Measurements from ENCODE around the gene MEFV.

The MEFV gene

DNA sequence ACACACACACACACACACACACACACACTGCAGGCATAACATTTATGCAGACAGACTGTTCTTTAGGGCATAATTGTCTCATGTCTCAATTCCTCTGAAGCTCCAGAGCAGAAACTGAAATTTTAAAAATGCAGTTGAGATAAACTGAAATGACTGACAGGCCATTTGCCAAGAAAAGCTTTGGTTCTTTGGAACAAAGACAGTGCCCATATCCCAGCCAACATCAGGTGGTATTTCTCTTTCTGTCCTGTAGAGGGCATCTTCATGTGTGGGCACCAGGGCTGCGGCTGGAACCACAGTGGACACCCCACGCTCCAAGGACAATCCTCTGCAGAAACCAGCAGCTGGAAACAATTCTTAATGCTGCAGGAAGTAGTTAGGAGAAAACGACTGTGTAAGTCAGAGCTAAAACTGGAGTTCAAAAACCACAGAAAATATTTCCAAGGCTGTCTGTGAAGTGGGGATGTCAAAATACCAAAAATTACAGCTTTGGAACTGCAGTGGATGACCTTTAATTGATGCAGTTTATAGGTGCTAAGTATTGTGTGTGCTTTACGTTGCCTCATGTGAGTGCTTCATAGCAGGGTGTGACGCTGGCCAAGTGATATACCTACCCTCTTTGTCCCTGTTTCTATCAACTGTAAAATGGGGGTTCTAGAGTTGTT, 10.6 kb upstream of the MEFV start:
- peak; percentile 5 for DNase-seq

DNA sequence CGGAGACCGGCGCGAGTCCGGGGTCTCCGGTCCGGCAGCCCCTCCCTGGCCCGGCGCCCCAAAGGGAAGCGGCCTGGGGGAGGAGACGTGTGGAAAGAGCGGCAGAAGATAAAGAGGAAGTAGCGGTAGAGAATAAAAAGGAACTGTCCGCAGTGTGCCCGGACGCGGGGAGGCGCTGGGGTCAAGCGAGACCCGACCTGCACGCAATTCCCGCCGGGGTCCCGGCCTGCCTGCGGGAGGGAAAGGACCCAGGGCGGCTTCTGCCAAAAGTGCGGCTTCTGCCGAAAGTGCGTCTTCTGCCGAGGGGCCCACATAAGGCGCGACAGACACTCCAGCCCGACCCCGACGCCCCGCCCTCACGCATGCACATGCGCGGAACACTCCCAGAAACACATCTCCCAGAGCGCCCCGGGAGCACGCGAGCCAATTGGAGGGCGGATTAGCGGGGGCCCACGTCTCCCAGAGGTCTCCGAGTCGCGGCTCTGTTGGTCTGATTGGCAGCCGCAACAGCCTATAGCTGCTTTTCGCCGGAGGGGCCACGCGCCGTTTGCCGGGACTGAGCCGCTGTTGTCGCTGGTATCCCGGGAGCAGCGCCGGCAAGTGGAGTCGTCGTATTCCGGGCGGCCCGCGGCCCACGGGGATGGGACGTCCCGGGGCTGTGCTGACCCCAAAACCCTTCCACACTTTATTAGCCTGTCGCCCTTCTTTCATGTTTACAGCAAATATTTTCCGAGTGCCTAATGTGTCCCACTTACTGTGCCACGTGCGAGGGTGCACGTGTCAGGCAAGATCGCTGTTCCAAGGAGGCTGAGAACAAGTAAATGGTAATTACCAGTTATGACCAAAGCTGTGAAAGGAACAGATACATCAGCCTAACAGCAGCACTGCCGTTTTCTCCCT, 8.0 kb upstream of the MEFV start:
- DNase-seq, result peak; percentile 98

DNA sequence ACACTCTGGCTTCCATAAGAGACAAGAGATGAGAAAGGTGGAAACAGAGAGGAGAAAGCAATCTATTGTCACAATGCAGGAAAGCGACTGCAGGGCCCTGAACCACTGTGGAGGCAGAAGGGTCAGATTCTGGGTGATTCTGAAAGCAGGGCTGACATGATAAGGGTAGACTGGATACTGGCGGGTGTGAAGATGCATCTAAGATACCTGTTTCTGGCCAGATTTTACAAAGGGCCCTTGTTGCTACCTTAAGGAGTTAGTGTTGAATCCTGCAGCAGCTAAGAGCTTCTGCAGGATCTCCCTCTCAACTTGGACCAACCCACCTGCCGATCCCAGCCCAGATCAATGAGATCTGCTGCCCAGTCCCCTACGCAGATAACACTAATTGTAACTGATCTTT, 6.1 kb upstream of the MEFV start:
- no peak for DNase-seq

DNA sequence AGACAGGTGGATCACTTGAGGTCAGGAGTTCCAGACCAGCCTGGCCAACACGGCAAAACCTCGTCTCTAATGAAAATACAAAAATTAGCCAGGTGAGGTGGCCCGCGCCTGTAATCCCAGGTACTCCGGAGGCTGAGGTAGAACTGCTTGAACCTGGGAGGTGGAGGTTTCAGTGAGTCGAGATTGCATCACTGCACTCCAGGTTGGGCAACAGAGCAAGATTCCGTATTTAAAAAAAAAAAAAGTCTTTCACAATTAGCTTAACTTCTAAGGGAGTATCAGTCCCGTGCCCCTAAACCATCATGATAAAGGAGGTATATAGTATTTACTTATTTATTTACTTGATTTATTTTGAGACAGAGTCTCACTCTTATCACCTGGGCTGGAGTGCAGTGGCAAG, 3.4 kb upstream of the MEFV start:
- DNase-seq, result no peak

DNA sequence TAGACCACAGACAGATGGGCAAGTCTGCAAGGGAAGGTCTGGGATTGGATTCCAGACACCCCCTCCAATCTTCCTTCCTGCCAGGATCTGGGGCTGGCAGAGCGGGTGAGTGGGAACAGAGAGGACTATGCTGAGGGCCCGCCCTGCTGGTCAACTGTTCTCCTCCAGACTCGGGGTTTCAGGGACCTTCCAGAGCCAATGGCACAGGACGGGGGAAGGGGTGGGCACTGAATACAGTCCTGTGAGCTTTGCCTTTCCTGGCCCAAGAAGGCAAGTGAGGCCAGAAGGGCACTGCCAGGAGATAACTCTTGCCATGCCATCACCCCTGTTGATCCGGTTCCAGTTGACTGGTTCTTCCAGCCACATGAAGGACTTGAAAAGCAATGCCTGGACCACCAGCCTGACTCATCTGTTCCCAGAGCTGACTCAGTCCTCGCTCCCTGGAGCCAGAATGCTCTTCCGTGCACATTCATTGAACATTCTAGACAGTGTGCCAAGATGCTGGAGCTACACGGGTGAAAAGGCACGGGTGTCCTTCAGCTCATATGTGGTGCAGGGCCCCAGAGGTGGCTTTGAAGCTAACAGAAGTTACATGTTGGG, 533 bp upstream of the MEFV start:
- DNase-seq, result no peak

DNA sequence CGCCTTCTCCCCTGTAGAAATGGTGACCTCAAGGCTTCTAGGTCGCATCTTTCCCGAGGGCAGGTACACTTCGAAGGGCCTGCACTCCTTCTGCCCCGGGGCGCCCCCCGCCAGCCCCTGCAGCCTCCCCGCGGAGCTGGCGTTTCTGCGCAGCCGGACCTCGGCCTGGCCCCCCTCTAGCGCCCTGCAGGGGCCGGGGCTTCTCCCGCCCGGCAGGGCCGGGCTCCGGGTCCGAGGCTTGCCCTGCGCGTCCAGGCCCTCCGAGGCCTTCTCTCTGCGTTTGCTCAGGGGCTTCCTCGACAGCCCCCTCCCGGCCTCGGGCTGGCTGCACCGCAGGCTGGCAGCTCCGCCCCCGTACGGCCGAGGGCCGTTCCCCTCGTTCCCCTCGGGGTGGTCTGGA, 2.1 kb downstream of the MEFV start:
- no peak for DNase-seq

DNA sequence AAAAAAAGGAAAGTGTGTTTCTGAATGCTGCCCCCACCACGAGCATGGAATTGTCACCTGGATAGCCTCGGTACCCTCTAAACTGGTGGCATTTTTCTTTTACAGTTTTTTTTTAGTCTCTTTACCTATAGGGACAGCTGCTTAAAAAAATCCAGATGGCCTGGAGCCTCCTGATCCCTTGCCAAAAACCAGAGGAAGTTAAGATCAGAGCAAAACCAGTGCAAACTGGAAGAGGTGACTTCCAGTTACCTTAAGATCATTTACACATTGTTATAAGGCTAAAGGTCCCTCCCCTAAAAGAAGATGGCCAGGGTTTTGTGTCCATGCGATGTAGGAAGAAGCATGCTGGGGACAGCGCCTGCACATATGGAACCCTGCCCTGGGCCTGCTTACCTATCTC, 3.5 kb downstream of the MEFV start:
- DNase-seq, result no peak

DNA sequence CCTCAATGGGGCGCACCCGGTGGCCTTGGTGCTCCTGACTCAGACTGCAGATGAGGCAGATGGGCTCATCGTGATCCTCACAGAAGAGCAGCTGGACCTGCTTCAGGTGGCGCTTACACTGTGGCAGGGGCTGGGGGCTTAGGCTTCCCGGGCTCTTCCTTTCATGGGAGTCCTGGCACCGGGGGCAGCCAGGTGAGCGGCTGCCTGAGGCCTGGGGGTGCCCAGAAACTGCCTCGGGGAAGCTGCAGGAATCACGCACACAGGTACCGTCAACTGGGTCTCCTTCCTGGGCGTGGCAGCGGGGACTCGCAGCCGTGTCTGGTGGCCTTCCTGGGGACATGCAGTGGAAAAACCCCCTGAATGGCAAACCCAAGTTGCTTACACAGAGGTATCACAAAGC, 7.0 kb downstream of the MEFV start:
- DNase-seq, result no peak

DNA sequence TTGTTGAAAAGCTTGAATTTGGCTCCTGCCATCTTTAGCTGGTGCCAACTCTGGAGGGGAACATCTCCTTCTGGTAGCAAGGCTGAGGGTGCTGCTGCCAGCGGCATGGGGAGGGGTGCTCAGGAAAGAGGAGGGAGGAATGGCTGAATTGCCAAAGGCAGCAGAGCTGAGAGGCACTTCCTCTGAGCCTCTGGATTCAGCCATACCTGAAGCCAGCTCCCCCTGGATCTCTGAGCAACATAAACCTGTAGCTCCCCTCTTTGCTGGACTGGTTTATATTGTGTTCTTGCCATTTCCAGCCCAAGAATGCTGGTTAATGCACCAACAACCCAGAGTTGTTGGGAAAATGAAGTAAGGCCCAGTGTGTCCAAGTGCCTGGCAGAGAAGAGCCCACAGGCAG, 7.4 kb downstream of the MEFV start:
- no peak for DNase-seq

DNA sequence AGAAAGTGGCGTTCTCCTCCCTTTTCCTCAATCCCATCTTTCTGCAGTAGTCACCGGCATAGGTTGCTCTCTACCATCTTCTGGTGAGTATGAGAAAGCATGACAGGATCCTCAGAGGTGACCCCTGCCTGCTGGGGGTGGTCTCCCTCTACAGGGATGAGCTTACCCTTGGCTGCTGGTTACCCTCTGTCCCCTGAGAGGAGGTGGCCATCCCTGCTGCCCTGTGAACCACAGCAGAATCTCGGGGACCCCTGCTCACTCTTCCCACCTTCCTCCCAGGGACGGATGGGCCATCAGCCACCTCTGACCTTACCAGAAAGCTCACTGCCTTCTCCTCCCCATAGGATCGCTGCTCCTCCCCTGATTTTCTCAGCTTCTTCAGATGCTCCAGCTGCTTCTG, 7.8 kb downstream of the MEFV start:
- no peak for DNase-seq

DNA sequence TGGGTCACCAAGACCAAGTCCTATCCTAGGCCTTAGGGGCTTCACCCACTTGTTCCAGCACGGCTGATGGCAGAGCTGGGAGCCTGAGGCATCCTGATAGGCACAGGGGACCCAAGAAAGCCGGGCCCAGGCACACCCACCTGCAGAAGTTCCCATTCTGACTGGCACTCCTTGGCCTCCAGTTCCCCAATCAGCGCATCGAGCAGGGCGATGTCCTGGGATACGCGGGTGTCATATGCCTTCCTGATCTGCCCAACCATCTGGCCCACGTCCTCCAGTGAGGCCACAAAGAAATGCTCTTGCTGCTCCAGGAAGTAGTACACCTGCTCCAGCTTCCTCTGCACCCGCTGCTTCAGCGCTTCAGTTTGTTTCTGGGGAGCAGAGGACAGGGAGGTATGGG, 9.6 kb downstream of the MEFV start:
- DNase-seq, result no peak

DNA sequence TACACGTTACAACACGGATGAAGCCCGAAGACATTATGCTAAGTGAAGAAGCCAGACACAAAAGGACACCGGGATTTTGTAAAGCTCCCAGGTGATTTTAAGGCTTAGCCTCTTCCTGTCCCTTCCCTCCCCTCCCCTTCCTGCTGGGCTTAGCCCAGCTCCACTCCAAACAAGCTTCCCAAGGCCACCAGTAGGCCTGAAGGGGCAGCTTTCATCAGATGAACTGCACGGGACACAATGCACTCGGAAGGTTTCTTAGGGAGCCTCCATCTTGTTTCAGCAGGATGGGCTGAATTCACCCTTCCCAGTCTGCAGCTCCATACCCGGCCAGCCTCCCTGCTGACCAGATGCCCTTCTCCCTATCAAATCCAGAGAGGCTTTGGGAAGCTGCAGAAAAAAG, 10.4 kb downstream of the MEFV start:
- DNase-seq, result no peak

DNA sequence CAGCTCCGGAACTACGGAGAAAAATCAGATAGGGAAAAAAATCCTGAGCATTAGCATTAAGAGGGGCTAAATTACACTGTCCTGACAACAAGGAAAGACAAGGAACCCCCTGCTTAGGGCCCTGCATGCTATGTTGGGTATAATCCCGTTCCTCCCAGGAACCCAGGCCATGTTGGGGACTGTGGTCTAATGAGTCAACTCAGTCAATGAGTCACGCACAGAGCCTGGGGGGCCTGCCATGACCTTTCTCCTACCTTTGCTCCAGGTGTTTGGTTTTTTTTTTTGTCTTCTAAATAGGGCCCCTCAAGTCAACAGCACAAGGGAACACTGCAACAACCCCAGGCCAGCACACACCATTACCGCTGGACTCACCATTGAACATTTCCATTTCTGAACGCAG, 12.6 kb downstream of the MEFV start:
- no peak for DNase-seq

DNA sequence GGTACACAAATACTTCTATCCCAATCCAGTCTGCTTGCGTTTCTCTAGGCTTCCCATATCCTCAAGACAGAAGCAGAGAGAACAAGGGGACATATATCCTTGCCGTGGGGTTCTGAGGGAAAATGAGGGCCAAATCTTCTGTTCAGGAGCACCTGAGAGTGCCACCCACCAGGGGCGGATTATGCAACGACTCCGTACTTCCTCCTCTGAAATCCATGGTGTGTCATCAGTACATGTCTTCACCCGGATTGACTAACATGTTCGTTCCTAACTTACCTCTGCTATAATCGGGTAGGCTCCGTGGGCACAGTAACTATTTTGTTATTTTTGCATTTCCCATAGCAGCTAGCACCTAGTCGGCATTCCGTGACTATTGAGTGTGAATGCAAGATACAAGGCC, 13.7 kb downstream of the MEFV start:
- no peak for DNase-seq

DNA sequence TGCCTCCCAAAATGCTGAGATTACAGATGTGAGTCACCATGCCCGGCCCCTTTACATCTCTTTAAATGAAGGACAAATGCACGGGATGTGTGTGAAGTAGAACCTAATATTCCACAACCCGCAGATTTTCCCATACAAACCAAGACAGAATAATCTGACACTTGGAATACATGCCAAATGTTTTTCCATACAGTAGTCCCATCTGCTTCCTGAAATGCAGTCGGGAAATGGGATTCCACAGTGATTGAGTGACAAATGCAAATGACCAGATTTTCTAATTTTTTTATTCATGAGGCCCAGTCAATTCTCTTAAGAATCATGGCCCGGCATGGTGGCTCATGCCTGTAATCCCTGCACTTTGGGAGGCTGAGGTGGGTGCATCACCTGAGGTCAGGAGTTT, 14.7 kb downstream of the MEFV start:
- DNase-seq, result no peak

DNA sequence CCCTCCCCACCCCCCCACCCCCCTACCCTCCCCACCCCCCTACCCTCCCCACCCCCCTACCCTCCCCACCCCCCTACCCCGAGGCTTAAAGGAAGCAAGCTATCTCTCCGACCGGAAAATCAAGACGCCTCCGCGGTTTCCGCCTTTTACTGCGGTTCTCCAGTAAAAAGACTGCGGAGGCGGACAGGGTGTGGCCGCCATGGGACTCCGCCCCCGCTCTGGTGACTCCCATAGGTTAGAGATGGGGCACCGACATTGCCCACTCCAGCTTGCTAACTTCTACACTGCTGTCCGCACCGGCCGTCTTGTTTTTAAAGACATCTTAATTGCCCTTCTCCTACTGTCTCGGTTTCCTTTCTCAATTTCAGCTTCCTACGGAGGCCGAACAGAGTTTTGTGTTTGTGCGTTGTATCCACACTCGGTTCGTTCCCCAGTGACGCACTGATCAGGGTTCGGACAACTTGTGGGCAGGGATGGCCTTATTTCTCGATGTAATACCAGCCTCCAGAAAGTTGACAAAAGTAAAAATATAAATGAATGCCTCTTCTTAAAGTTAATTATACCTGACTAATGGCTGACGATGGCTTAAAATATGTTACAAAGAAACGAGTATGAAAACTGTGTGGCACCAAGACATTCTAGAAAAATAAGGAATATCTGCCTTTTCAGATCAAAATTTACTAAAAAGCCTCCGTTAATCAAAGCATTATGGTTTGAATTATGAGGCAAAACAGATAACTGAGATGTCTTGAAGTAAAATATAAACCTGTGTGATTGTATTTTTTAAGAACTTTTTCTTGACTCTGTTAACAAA, 20.4 kb downstream of the MEFV start:
- DNase-seq, result no peak

DNA sequence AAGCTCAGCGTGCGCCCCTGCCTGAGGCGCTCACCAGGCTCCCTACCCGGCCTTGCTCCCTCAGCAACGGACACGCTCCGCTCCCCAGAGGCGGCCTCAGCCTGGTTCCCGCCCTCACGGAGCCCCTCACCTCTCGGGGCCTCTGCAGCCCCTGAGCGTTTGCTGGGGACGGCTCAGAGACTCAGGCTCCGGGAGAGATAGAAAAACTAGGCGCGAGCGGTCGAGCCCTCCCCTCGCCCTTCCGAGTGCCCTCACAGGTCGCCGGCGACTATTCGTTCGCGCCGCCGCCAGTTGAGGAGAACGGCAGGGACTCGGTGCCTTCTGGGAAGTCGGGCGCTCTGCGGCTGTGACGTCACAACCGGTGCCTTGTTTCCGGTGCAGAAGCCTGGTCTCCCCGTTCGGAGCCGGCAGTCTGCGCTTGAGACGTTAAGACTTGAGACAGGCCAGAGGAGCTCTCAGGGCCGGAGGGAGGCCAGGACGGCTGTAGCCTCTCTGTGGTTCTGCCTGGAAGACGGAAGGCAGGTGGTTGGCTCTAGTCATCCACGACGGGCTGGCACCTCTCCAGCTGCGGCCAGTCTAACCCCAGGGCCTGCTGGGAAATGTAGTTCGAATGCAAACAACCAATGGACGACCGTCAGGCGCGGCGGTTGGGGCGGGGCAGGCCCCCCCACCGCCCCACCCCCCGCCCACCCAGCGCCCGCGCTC, 21.4 kb downstream of the MEFV start, which contains the start of gene ZNF200:
Gene ZNF200, minus strand, starts transcription at position 302 of the 705 bp plus-strand sequence. CDS start 1,403 bp downstream, outside the sequence.
- DNase-seq, result peak; percentile 95

DNA sequence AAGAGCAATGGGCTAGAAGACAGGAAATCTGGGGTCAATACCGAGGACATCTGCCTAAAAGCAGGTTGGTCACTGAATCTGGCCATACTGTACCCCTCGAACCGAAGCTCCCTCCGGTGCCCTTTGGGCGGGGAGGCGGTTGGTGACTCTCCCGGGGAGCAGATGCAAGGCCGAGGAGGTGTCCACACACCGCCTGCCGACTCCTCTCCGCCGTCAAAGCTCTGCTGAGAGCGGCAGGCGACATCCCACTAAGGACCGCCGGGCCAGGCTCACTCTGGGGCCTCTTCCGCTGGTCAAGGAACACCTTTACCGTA, 21.9 kb downstream of the MEFV start:
- no peak for DNase-seq

DNA sequence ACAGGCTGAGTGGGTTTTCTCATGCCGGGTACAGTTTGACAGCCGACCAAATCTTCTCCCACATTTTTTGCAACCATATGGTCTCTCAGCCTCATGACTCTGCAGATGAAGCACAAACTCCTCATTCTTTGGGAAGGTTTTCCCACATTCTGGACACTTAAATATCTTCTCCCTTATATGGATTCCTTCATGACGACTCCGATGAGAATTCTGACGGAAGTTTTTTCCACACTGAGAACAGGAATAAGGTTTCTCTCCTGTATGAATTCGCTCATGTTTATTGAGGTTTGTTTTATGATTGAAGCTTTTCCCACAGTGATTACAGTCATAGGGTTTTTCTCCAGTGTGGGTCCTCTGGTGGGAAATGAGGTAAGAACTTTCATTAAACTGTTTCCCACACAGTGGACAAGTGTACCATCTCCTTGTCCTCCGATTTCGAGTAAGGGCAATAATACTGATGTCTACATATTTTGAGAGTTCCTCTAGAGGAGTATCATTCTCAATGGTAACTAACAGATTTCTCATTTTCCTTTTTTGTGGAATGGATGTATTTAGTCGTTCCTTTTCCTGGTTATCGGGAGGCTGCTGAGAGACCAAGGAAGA, 32.4 kb downstream of the MEFV start:
- peak; percentile 3 for DNase-seq

DNA sequence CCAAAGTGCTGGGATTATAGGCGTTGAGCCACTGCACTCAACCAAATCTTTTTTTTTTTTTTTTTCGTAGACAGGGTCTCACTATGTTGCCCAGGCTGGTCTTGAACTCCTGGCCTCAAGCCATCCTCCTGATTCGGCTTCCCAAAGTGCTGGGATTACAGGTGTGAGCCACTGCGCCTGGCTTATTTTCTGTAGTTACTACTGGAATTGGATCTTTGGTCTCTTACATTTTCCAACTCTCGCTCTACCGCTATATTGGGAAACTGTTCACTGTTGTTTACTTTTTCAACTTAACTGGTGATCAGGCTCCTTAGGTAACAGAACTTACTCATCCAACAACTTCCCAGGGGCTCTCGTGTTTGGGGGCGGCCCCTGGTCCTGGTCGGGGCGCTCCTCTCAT, 35.6 kb downstream of the MEFV start:
- DNase-seq, result no peak

DNA sequence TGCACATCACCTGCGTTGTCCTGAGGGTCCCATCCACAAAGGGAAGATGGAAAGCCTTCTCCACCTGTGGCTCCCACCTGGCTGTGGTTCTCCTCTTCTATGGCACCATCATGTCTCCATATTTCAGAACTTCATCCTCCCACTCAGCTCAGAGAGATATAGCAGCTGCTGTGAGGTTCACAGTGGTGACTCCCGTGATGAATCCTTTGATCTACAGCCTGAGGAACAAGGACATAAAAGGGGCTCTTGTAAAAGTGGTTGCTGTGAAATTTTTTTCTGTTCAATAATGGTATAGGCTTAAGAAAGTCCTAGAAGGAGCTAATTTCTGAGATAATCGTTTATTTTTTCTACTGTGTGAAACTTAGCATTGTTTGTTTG, 40.2 kb downstream of the MEFV start:
- DNase-seq, result no peak

DNA sequence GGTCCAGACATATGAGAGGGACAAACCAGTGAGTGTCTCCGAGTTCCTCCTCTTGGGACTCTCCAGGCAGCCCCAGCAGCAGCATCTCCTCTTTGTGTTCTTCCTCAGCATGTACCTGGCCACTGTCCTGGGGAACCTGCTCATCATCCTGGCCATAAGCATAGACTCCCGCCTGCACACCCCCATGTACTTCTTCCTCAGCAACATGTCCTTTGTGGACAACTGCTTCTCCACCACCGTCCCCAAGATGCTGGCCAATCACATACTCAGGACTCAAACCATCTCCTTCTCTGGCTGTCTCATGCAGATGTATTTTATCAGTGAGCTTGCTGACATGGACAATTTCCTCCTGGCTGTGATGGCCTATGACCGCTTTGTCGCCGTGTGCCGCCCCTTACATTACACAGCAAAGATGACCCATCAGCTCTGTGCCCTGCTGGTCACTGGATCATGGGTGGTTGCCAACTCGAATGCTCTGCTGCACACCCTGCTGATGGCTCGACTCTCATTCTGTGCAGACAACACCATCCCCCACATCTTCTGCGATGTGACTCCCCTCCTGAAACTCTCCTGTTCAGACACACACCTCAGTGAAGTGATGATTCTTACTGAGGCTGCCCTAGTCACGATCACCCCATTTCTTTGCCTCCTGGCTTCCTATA, 40.7 kb downstream of the MEFV start:
- no peak for DNase-seq

Measured in NCI-H2171 treated with DMSO at 0.1 percent for 48 hours (cell line).